Activated T-cell treated with anti-CD3 and anti-CD28 coated beads, Interleukin-2, amount 50 U/mL, for 4 hours (primary cell): Measurements from ENCODE around the gene KCNK3. TPM values are rescaled to one million over a fixed set of nuclear protein-coding genes. Genes with fewer than 3 reads are reported as not detected.

Source experiments
- ATAC-seq, 2 donors: fragments of 200-7000 bp; cut with Tn5 transposase; one replicate each; pipeline ENCODE4 v1.10.0; 2021
- DNase-seq: peaks from one replicate; pipeline ENCODE4 v3.0.0-alpha.2; 2020
- H3K27me3 Mint-ChIP-seq: one replicate; pipeline ENCODE4 v1.8.0; 2021; ENCODE audit warnings: low read depth, mixed read lengths
- H3K36me3 Mint-ChIP-seq: one replicate; pipeline ENCODE4 v1.8.0; 2022; ENCODE audit warnings: mixed read lengths; ENCODE audit not compliant: insufficient read depth
- H3K4me1 Mint-ChIP-seq: one replicate; pipeline ENCODE4 v1.8.0; 2021; ENCODE audit warnings: low read depth, mixed read lengths
- H3K4me3 Mint-ChIP-seq: one replicate; pipeline ENCODE4 v1.8.0; 2021; ENCODE audit warnings: mild to moderate bottlenecking, moderate library complexity, mixed read lengths
- H3K9me3 Mint-ChIP-seq: one replicate; pipeline ENCODE4 v1.8.0; 2021; ENCODE audit warnings: mixed read lengths
- total RNA-seq, 3 donors: library from RNA; stranded (reverse); gene quantifications; one replicate each; pipeline ENCODE4 v1.2.1, GENCODE V29; 2021

The KCNK3 gene
- total RNA-seq, 3 donors from 2014 or later: 0.08 to 0.16 (median 0.08) TPM

GRCh38 chr2:26708457-26708856, 15.9 kb downstream of the KCNK3 start:
- DNase-seq (no peak), ATAC-seq (no peak)
- Mint-ChIP-seq H3K36me3 (no peaks in the 10 kb centered on the region), H3K4me3 (no peak overlapping the region), H3K9me3 (no peaks in the 10 kb centered on the region), H3K4me1 (no peaks in the 10 kb centered on the region), H3K27me3 (no peaks in the 10 kb centered on the region)

- ATAC-seq (no peak), DNase-seq (no peak)
- Mint-ChIP-seq H3K4me1 (no peaks in the 10 kb centered on the region), H3K9me3 (no peaks in the 10 kb centered on the region), H3K27me3 (no peaks in the 10 kb centered on the region), H3K4me3 (no peak overlapping the region), H3K36me3 (no peaks in the 10 kb centered on the region)
Measured at GRCh38 chr2:26709323-26710110, 17.0 kb downstream of the KCNK3 start.

- ATAC-seq (no peak), DNase-seq (no peak)
- Mint-ChIP-seq H3K4me1 (no peaks in the 10 kb centered on the region), H3K36me3 (no peaks in the 10 kb centered on the region), H3K27me3 (no peaks in the 10 kb centered on the region), H3K9me3 (no peaks in the 10 kb centered on the region), H3K4me3 (no peak overlapping the region)
Measured at GRCh38 chr2:26710145-26710544, 17.6 kb downstream of the KCNK3 start.

- no peak for ATAC-seq
- Mint-ChIP-seq H3K4me1 (no peaks in the 10 kb centered on the region), H3K27me3 (no peaks in the 10 kb centered on the region), H3K9me3 (no peaks in the 10 kb centered on the region), H3K4me3 (no peak overlapping the region), H3K36me3 (no peaks in the 10 kb centered on the region)
- DNase-seq: no peak
Measured at GRCh38 chr2:26710743-26711456, 18.4 kb downstream of the KCNK3 start.

GRCh38 chr2:26711457-26712161, 19.1 kb downstream of the KCNK3 start:
- H3K36me3 Mint-ChIP-seq: no peaks in the 10 kb centered on the region
- DNase-seq: no peak
- no peaks in the 10 kb centered on the region for H3K9me3 Mint-ChIP-seq
- no peak for ATAC-seq
- H3K27me3 Mint-ChIP-seq: no peaks in the 10 kb centered on the region
- no peak overlapping the region for H3K4me3 Mint-ChIP-seq
- H3K4me1 Mint-ChIP-seq: no peaks in the 10 kb centered on the region

- ATAC-seq: no peak
- Mint-ChIP-seq H3K4me1 (no peaks in the 10 kb centered on the region), H3K36me3 (no peaks in the 10 kb centered on the region)
Measured at GRCh38 chr2:26712486-26713465, 20.3 kb downstream of the KCNK3 start.

GRCh38 chr2:26715528-26716270, 23.2 kb downstream of the KCNK3 start:
- no peaks in the 10 kb centered on the region for H3K36me3 Mint-ChIP-seq
- DNase-seq (no peak), ATAC-seq (no peak)
- no peaks in the 10 kb centered on the region for H3K27me3 Mint-ChIP-seq
- no peak overlapping the region for H3K4me3 Mint-ChIP-seq
- H3K9me3 Mint-ChIP-seq: no peaks in the 10 kb centered on the region
- no peaks in the 10 kb centered on the region for H3K4me1 Mint-ChIP-seq

More at GRCh38 chr2:26712486-26713465, 20.3 kb downstream of the KCNK3 start:
- DNase-seq: no peak
- H3K9me3 Mint-ChIP-seq: no peaks in the 10 kb centered on the region
- no peaks in the 10 kb centered on the region for H3K27me3 Mint-ChIP-seq
- no peak overlapping the region for H3K4me3 Mint-ChIP-seq

GRCh38 chr2:26716340-26716739, 23.8 kb downstream of the KCNK3 start:
- Mint-ChIP-seq H3K9me3 (no peaks in the 10 kb centered on the region), H3K4me1 (no peaks in the 10 kb centered on the region), H3K27me3 (no peaks in the 10 kb centered on the region), H3K36me3 (no peaks in the 10 kb centered on the region), H3K4me3 (no peak overlapping the region)
- no peak for ATAC-seq
- no peak for DNase-seq

- Mint-ChIP-seq H3K4me3 (no peak overlapping the region), H3K27me3 (no peaks in the 10 kb centered on the region), H3K36me3 (no peaks in the 10 kb centered on the region), H3K9me3 (no peaks in the 10 kb centered on the region), H3K4me1 (no peaks in the 10 kb centered on the region)
- DNase-seq (no peak), ATAC-seq (no peak)
Measured at GRCh38 chr2:26716769-26717168, 24.2 kb downstream of the KCNK3 start.

GRCh38 chr2:26717362-26717761, 24.8 kb downstream of the KCNK3 start:
- Mint-ChIP-seq H3K27me3 (no peaks in the 10 kb centered on the region), H3K36me3 (no peaks in the 10 kb centered on the region), H3K4me1 (no peaks in the 10 kb centered on the region), H3K4me3 (no peak overlapping the region), H3K9me3 (no peaks in the 10 kb centered on the region)
- ATAC-seq (no peak), DNase-seq (no peak)

GRCh38 chr2:26718949-26719686, 26.6 kb downstream of the KCNK3 start:
- Mint-ChIP-seq H3K36me3 (no peaks in the 10 kb centered on the region), H3K4me1 (no peaks in the 10 kb centered on the region), H3K4me3 (no peak overlapping the region), H3K9me3 (no peaks in the 10 kb centered on the region), H3K27me3 (no peaks in the 10 kb centered on the region)
- no peak for DNase-seq
- ATAC-seq: no peak

- ATAC-seq (no peak), DNase-seq (no peak)
- Mint-ChIP-seq H3K4me3 (no peak overlapping the region), H3K4me1 (no peaks in the 10 kb centered on the region), H3K9me3 (no peaks in the 10 kb centered on the region), H3K36me3 (no peaks in the 10 kb centered on the region), H3K27me3 (no peaks in the 10 kb centered on the region)
Measured at GRCh38 chr2:26720322-26721114, 28.0 kb downstream of the KCNK3 start.
